Activated gamma-delta T cell (primary cell): ENCODE data around the gene ZNF547.
A peak's percentile ranks its signal among the peaks of the same experiment; 100 is the strongest.
"Not testable (repeated sequence)": the region's sequence is repeated elsewhere in the genome, so short reads cannot be mapped to it uniquely, and the experiment has no call there.

ENCODE experiments used
- DNase-seq: peaks from one replicate; lab custom pipeline; 2025; lab: John Stamatoyannopoulos, UW

The ZNF547 gene

GRCh38 chr19:57374647-57375046 lies 11.3 kb downstream of the ZNF547 start:
- DNase-seq, result not testable (repeated sequence)

- DNase-seq, result no peak
These were observed 12.8 kb downstream of the ZNF547 start for GRCh38 chr19:57376151-57376550.

GRCh38 chr19:57377498-57378146 lies 14.3 kb downstream of the ZNF547 start:
- no peak for DNase-seq

GRCh38 chr19:57380923-57381322 lies 17.6 kb downstream of the ZNF547 start:
- DNase-seq, result no peak

- no peak for DNase-seq
These were observed 19.6 kb downstream of the ZNF547 start for GRCh38 chr19:57382806-57383488.

- no peak for DNase-seq
These were observed 25.9 kb downstream of the ZNF547 start for GRCh38 chr19:57389194-57389729.

GRCh38 chr19:57389730-57390598 lies 26.6 kb downstream of the ZNF547 start, which contains the start of gene ZNF548:
Gene ZNF548 (plus strand): TSS chr19:57389854. CDS start chr19:57390100, 246 bp downstream.
- DNase-seq, result peak; percentile 96

- DNase-seq, result no peak
These were observed 32.4 kb downstream of the ZNF547 start for GRCh38 chr19:57395710-57396109.

- no peak for DNase-seq
These were observed 35.5 kb downstream of the ZNF547 start for GRCh38 chr19:57398868-57399267.

GRCh38 chr19:57403737-57404563 lies 40.6 kb downstream of the ZNF547 start:
- no peak for DNase-seq

GRCh38 chr19:57406516-57407123 lies 43.3 kb downstream of the ZNF547 start:
- peak; percentile 16 for DNase-seq

- DNase-seq, result peak; percentile 56
These were observed 47.7 kb downstream of the ZNF547 start, which contains the start of gene ZNF17 for GRCh38 chr19:57410877-57411671. Gene ZNF17 (plus strand): TSS chr19:57411161. CDS start chr19:57413616, 2,455 bp downstream.

- no peak for DNase-seq
These were observed 56.1 kb downstream of the ZNF547 start for GRCh38 chr19:57419439-57419838.

GRCh38 chr19:57421037-57421436 lies 57.7 kb downstream of the ZNF547 start:
- DNase-seq, result no peak
